Measurements from ENCODE around the gene AUNIP.

Gene AUNIP

DNA sequence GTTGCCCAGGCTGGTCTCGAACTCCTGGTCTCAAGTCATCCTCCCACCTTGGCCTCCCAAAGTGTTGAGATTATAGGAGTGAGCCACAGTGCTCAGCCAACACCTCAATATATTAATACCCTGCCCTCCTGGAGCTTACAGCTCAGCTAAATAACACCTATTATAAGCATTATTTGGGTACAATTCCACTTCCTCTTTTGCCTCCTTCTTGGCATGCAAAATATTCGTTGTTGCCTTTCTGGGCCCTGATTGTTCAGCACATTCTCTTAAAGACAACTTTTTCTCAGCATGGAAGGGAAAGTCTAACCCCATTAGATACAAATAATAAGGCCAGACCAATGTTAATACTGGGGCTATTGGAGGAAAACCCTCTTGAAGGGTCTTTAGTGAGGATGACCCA is 13.5 kb upstream of the AUNIP start:
- Histone ChIP-seq H3K4me3 (ENCODE audit: low read depth in 1 of 2, low read length in 2 of 2) (no peak overlapping the region), H3K36me3 (ENCODE audit: control insufficient read depth in 1 of 2, insufficient read depth in 2 of 2, low read length in 2 of 2) (peaks cover 0 to 14% of the 10 kb centered on the region in 2 donors), H3K27me3 (ENCODE audit: low read depth, low read length) (no peaks in the 10 kb centered on the region), H3K9me3 (ENCODE audit: control insufficient read depth in 1 of 2, low read length in 2 of 2) (no peaks in the 10 kb centered on the region), H3K4me1 (ENCODE audit: control insufficient read depth in 1 of 2, insufficient read depth in 2 of 2, low read length in 2 of 2) (peaks cover 15 to 31% of the 10 kb centered on the region in 2 donors), H3K27ac (ENCODE audit: low read length) (no peak overlapping the region)

DNA sequence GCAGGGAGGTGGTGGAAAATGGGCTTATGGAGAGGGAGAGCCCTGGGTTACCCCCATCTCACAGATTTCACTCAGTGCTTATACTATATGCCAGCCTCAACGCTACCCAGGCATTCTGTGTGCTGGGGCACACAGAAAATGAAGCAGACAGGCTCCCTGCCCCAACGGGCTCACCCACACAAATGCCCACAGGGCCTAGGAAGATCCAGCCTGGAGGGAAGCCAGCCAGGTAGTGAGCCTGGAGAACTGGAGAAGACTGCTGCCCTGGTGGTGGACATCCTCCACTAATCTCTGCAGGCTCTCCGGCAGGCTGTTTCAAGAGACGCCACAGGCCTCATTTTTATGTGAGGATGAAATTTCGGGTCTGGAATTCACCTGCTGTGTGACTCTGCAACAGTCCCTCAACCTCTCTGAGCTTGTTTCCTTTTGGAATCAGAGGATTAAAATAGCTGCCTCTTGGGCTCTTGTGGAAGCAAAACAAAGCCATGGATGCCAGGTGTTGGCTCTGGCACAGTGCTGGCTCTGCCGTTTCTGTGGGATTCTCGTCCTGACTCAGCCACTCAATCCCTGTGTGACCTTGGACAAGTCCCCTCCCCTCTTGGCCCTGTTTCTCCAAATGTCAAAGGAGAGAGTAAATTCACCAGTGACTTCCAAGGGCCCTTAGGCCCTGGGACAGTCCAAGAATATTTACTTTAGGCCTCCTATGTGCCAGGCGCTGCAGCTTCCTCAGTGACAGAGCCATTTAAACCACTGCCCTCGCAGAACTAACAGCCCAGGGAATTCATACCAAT is 12.6 kb upstream of the AUNIP start:
- peaks cover 15 to 31% of the 10 kb centered on the region in 2 donors for H3K4me1 ChIP-seq (ENCODE audit: control insufficient read depth in 1 of 2, insufficient read depth in 2 of 2, low read length in 2 of 2)
- no peak overlapping the region for H3K27ac ChIP-seq (ENCODE audit: low read length)

DNA sequence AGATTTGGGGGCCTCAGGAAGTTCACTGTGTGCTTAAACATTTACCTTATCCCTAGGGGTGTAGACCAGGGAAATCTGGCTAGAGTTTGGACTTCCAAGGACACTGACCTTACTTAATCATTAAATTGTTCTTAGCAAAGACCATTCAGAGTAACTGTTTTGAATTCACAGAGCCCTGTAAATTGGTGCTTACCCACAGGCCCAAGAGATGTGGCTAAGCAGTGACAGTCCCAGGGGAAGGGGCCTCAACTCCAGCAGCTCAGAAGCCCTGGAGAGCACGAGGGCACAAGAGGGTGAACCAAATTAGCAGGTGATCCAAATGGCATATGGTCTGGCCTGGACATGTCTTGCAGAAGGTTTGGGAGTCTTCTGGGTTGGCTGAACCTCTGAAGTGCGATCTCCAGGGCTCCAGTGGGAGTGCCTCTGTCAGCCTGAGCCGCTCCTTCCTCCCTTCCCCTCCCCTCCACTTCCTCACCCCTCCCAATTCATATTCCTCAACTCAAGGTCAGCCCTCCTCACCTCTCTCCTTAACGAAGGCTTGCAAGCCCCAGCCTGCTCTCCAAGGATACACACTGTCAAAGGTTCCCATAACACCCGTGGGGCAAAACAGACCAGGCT is 11.9 kb upstream of the AUNIP start:
- Histone ChIP-seq H3K9me3 (ENCODE audit: control insufficient read depth in 1 of 2, low read length in 2 of 2) (no peaks in the 10 kb centered on the region), H3K4me1 (ENCODE audit: control insufficient read depth in 1 of 2, insufficient read depth in 2 of 2, low read length in 2 of 2) (peaks cover 15 to 31% of the 10 kb centered on the region in 2 donors), H3K27me3 (ENCODE audit: low read depth, low read length) (no peaks in the 10 kb centered on the region), H3K36me3 (ENCODE audit: control insufficient read depth in 1 of 2, insufficient read depth in 2 of 2, low read length in 2 of 2) (peaks cover 0 to 14% of the 10 kb centered on the region in 2 donors), H3K4me3 (ENCODE audit: low read depth in 1 of 2, low read length in 2 of 2) (no peak overlapping the region), H3K27ac (ENCODE audit: low read length) (peak overlapping the region; percentile 16)

More for the DNA sequence above, 12.6 kb upstream of the AUNIP start:
- Histone ChIP-seq H3K9me3 (ENCODE audit: control insufficient read depth in 1 of 2, low read length in 2 of 2) (no peaks in the 10 kb centered on the region), H3K4me3 (ENCODE audit: low read depth in 1 of 2, low read length in 2 of 2) (no peak overlapping the region), H3K27me3 (ENCODE audit: low read depth, low read length) (no peaks in the 10 kb centered on the region), H3K36me3 (ENCODE audit: control insufficient read depth in 1 of 2, insufficient read depth in 2 of 2, low read length in 2 of 2) (peaks cover 0 to 14% of the 10 kb centered on the region in 2 donors)

DNA sequence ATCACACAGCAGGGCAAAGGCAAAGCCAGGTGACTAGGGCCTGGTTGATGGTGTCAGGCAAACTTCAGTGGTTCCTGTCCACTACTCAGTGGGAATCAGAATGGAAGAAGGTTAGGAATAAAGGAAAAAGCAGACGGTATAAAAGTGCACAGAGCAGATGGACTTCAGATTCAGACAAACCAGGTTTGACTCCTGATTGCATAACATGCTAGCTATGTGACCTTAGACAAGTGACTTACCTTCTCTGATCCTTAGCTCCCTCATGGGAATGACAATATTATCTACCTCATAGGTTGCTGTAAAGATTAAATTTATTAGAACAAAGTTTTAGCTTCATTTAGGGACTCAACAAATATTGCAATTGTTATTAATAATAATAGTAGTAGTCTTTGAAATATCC is 11.4 kb upstream of the AUNIP start:
- Histone ChIP-seq H3K27ac (ENCODE audit: low read length) (no peak overlapping the region), H3K36me3 (ENCODE audit: control insufficient read depth in 1 of 2, insufficient read depth in 2 of 2, low read length in 2 of 2) (peaks cover 0 to 14% of the 10 kb centered on the region in 2 donors), H3K4me1 (ENCODE audit: control insufficient read depth in 1 of 2, insufficient read depth in 2 of 2, low read length in 2 of 2) (peaks cover 15 to 31% of the 10 kb centered on the region in 2 donors), H3K4me3 (ENCODE audit: low read depth in 1 of 2, low read length in 2 of 2) (no peak overlapping the region), H3K27me3 (ENCODE audit: low read depth, low read length) (no peaks in the 10 kb centered on the region), H3K9me3 (ENCODE audit: control insufficient read depth in 1 of 2, low read length in 2 of 2) (no peaks in the 10 kb centered on the region)

DNA sequence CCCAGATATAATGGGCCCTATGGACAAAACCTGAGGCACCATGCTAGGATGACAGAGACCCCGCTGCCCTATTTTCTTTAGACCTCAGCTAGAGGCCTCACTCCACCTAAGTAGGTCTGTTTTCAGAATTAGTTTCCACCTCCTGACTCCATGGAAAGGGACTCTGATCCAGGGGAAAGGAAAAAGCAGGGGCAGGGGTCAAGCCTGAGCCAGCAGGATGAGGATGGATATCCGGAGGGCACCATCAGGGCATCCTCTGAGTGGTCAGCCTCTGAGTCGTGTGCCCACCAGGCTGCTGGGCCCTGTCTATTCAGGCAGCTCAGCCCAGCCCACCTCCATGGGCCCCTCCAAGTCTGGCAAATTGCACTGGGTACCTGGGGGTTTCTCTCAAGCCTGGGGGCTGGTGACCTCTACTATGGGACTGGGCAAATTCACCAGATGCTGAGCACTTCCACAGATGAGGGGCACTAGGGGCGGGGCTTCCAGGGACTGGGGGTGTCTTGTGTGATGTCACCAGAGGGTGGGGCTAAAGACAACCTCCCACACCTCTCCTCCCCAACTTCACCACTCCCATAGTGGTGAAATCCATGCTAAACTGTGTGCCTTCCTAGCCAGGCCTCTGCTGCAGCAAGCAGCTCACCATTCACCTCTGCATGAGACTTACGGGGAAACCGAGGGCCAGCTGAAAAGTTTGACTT is 10.8 kb upstream of the AUNIP start:
- no peaks in the 10 kb centered on the region for H3K9me3 ChIP-seq (ENCODE audit: control insufficient read depth in 1 of 2, low read length in 2 of 2)
- H3K27me3 ChIP-seq (ENCODE audit: low read depth, low read length), result no peaks in the 10 kb centered on the region
- peaks cover 0 to 14% of the 10 kb centered on the region in 2 donors for H3K36me3 ChIP-seq (ENCODE audit: control insufficient read depth in 1 of 2, insufficient read depth in 2 of 2, low read length in 2 of 2)
- H3K4me3 ChIP-seq (ENCODE audit: low read depth in 1 of 2, low read length in 2 of 2), result no peak overlapping the region
- H3K27ac ChIP-seq (ENCODE audit: low read length), result no peak overlapping the region
- H3K4me1 ChIP-seq (ENCODE audit: control insufficient read depth in 1 of 2, insufficient read depth in 2 of 2, low read length in 2 of 2), result peaks cover 15 to 31% of the 10 kb centered on the region in 2 donors

DNA sequence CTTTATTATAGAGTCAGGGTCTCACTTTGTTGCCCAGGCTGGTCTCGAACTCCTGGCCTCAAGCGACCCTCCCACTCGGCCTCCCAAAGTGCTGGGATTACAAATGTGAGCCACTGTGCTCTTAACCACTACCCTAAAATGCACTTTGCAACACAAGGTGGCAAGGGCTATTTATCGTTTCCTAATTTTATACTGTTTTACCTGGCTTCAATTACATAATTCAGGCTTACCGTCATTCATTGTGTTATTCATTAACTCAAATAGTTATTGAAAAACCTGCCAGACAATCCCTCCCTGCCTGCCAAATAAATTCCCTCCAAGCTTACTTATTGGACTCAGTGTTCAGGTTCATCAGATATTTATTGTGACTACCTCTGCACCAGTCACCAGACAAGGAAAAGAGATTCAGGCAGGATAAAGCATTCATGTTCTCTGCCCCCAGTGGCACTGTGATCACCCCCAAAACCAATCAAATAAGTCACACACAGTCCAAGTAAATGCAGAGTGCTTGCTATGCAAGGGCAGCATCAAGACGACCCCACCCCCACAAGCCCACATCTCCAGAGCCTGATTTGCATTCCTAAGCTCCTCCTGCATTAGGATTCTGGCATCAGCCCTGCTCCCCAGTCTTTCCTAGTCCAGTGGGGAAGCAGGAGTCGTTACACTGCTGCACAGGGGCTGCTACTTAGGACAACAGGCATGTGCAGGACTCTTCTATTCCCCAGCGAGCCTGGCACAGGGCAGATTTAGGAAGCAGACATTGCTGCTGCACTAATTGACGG is 8.1 kb upstream of the AUNIP start:
- H3K27me3 ChIP-seq (ENCODE audit: low read depth, low read length), result no peaks in the 10 kb centered on the region
- H3K27ac ChIP-seq (ENCODE audit: low read length), result peak overlapping the region; percentile 27
- no peak overlapping the region for H3K4me3 ChIP-seq (ENCODE audit: low read depth in 1 of 2, low read length in 2 of 2)
- H3K4me1 ChIP-seq (ENCODE audit: control insufficient read depth in 1 of 2, insufficient read depth in 2 of 2, low read length in 2 of 2), result peaks cover 11 to 13% of the 10 kb centered on the region in 2 donors
- peaks cover 0 to 26% of the 10 kb centered on the region in 2 donors for H3K36me3 ChIP-seq (ENCODE audit: control insufficient read depth in 1 of 2, insufficient read depth in 2 of 2, low read length in 2 of 2)
- H3K9me3 ChIP-seq (ENCODE audit: control insufficient read depth in 1 of 2, low read length in 2 of 2), result no peaks in the 10 kb centered on the region

DNA sequence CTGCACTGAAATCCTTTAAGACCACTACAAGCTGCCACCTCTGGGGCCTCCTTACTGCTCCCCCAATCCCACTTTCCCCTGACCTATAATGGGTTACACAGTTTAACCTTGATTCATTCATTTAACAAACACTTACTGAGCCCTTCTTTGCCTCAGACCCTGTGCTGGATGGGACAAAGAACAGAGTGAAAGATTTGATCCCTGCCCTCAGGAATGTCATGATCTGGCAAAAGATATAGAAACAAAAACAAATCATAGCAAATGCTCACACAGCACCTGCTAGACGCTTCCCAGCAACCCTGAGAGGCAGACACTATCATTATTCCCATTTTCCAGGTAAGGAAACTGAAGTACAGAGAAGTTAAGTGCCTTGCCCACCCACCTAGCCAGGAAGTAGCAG is 7.0 kb upstream of the AUNIP start:
- Histone ChIP-seq H3K9me3 (ENCODE audit: control insufficient read depth in 1 of 2, low read length in 2 of 2) (no peaks in the 10 kb centered on the region), H3K27me3 (ENCODE audit: low read depth, low read length) (no peaks in the 10 kb centered on the region), H3K27ac (ENCODE audit: low read length) (no peak overlapping the region), H3K4me1 (ENCODE audit: control insufficient read depth in 1 of 2, insufficient read depth in 2 of 2, low read length in 2 of 2) (peaks cover 2 to 4% of the 10 kb centered on the region in 2 donors), H3K4me3 (ENCODE audit: low read depth in 1 of 2, low read length in 2 of 2) (no peak overlapping the region), H3K36me3 (ENCODE audit: control insufficient read depth in 1 of 2, insufficient read depth in 2 of 2, low read length in 2 of 2) (peaks cover 0 to 31% of the 10 kb centered on the region in 2 donors)

DNA sequence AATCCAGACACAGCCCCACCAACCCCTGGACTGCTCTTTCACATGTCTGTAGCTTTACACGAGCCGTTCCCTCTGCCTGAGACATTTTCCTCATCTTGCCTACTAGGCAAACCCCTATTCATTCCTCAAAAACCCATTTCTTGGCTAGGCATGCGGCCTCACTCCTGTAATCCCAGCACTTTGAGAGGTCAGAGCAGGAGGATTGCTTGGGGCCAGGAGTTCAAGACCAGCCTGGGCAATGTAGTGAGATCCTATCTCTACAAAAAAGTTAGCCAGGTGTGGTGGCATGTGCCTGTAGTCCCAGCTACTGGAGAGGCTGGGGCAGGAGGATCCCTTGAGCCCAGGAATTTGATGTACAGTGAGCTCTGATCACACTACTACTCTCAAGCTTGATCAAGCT is 5.2 kb upstream of the AUNIP start:
- Histone ChIP-seq H3K27ac (ENCODE audit: low read length) (no peak overlapping the region), H3K9me3 (ENCODE audit: control insufficient read depth in 1 of 2, low read length in 2 of 2) (no peaks in the 10 kb centered on the region), H3K4me1 (ENCODE audit: control insufficient read depth in 1 of 2, insufficient read depth in 2 of 2, low read length in 2 of 2) (no peaks in the 10 kb centered on the region), H3K4me3 (ENCODE audit: low read depth in 1 of 2, low read length in 2 of 2) (no peak overlapping the region), H3K36me3 (ENCODE audit: control insufficient read depth in 1 of 2, insufficient read depth in 2 of 2, low read length in 2 of 2) (peaks cover 0 to 19% of the 10 kb centered on the region in 2 donors), H3K27me3 (ENCODE audit: low read depth, low read length) (no peaks in the 10 kb centered on the region)

DNA sequence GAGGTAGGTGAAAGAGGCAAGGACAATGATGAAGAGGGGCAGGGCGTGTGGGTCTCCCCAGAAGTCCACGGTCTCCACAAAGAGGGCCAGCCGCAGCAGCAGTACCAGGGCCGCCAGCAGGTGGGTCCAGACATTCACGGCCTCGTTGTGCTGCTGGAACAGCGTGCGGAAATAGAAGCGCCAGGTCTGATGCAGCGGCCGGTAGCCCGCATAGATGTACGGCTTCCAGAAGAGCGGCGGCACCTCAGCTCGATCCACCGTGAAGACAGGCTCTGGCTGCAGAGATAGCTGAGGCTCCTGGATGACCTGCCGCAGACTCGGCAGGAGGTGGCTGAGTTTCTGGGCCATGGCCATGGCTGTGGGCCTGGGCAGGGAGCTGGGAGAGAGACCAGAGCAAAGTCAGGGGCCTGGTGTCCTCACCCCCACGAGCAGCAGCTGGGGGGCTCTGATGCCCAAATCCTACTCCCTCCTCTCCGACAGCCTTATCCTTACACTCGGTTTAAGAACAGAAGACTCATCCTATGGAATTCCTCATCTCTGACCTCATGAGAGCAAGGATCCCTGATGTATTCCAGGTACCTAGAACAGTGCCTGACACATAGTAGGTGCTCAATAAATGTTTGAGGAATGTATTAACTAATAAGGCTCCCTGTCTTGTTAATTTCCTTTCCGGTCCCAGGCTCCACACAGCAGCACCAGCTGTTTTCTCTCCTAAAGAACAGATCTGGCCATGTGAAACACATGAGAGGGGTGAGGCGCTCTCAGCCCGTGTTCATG is 4.4 kb upstream of the AUNIP start:
- H3K4me1 ChIP-seq (ENCODE audit: control insufficient read depth in 1 of 2, insufficient read depth in 2 of 2, low read length in 2 of 2), result peaks cover 0 to 6% of the 10 kb centered on the region in 2 donors
- no peak overlapping the region for H3K27ac ChIP-seq (ENCODE audit: low read length)
- no peak overlapping the region for H3K4me3 ChIP-seq (ENCODE audit: low read depth in 1 of 2, low read length in 2 of 2)
- peaks cover 0 to 17% of the 10 kb centered on the region in 2 donors for H3K36me3 ChIP-seq (ENCODE audit: control insufficient read depth in 1 of 2, insufficient read depth in 2 of 2, low read length in 2 of 2)
- no peaks in the 10 kb centered on the region for H3K27me3 ChIP-seq (ENCODE audit: low read depth, low read length)
- H3K9me3 ChIP-seq (ENCODE audit: control insufficient read depth in 1 of 2, low read length in 2 of 2), result no peaks in the 10 kb centered on the region

DNA sequence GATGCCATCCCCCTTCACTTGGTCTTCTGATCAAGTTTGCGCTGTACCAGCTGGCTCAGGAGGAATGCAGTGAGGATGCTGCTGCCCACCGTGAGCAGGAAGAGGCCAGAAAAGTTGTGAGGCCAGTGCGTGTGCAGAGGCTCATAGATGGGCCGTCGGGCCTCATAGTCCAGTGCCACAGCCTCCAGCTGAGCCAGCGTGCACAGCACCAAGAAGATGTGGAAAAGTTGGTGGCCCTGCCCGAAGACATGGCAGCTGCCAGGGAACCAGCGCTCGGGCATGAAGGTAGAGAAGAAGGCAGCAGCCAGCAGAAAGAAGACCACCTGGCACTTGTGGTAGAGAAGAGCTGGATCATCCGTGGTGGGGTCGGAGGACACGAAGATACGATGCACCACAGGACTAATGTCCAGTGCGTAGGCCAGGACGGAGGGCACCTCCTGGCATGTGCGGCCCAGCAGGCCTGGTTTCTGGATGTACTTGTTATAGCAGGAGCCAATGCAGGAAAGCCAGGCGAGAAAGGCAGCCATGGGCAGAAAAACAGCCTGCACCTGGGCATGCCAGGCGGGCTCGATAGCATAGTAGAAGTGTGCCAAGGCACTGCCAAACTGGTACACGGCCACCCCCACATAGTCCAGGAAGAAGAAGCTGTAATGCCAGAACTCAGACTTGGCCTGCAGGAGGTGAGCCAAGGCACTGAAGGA is 3.7 kb upstream of the AUNIP start:
- Histone ChIP-seq H3K36me3 (ENCODE audit: control insufficient read depth in 1 of 2, insufficient read depth in 2 of 2, low read length in 2 of 2) (peaks cover 0 to 17% of the 10 kb centered on the region in 2 donors), H3K4me3 (ENCODE audit: low read depth in 1 of 2, low read length in 2 of 2) (no peak overlapping the region), H3K9me3 (ENCODE audit: control insufficient read depth in 1 of 2, low read length in 2 of 2) (no peaks in the 10 kb centered on the region), H3K27ac (ENCODE audit: low read length) (no peak overlapping the region), H3K27me3 (ENCODE audit: low read depth, low read length) (no peaks in the 10 kb centered on the region), H3K4me1 (ENCODE audit: control insufficient read depth in 1 of 2, insufficient read depth in 2 of 2, low read length in 2 of 2) (peaks cover 5 to 6% of the 10 kb centered on the region in 2 donors)

Data from muscle layer of duodenum (tissue), 2 donors.